ENCODE measurements around the gene MX2.

Gene MX2

GRCh38 chr21:41365377-41366107 lies 3.7 kb downstream of the MX2 start:
- ATAC-seq, result no peak

- ATAC-seq, result no peak
Measured at GRCh38 chr21:41366522-41367151, 4.8 kb downstream of the MX2 start.

- no peak for ATAC-seq
Measured at GRCh38 chr21:41367301-41367944, 5.6 kb downstream of the MX2 start.

- ATAC-seq, result no peak
Measured at GRCh38 chr21:41367945-41368734, 6.3 kb downstream of the MX2 start.

- no peak for ATAC-seq
Measured at GRCh38 chr21:41368735-41369104, 6.9 kb downstream of the MX2 start.

GRCh38 chr21:41369105-41369919 lies 7.5 kb downstream of the MX2 start:
- ATAC-seq, result peak; percentile 62 to 63

- peak; percentile 28 to 40 for ATAC-seq
Measured at GRCh38 chr21:41369920-41370839, 8.4 kb downstream of the MX2 start.

- ATAC-seq, result no peak
Measured at GRCh38 chr21:41370840-41371684, 9.2 kb downstream of the MX2 start.

- ATAC-seq, result no peak
Measured at GRCh38 chr21:41371685-41372030, 9.8 kb downstream of the MX2 start.

- no peak for ATAC-seq
Measured at GRCh38 chr21:41373253-41373652, 11.4 kb downstream of the MX2 start.

GRCh38 chr21:41373763-41374162 lies 11.9 kb downstream of the MX2 start:
- ATAC-seq, result no peak

- ATAC-seq, result no peak
Measured at GRCh38 chr21:41374177-41374712, 12.4 kb downstream of the MX2 start.

- ATAC-seq, result peak in 1 of 2 donors; percentile 56
Measured at GRCh38 chr21:41374867-41375533, 13.2 kb downstream of the MX2 start.

GRCh38 chr21:41375875-41376274 lies 14.0 kb downstream of the MX2 start:
- no peak for ATAC-seq

GRCh38 chr21:41377715-41378114 lies 15.9 kb downstream of the MX2 start:
- ATAC-seq, result no peak

- no peak for ATAC-seq
Measured at GRCh38 chr21:41378849-41379248, 17.0 kb downstream of the MX2 start.

GRCh38 chr21:41379901-41380300 lies 18.1 kb downstream of the MX2 start:
- no peak for ATAC-seq

- no peak for ATAC-seq
Measured at GRCh38 chr21:41381731-41382130, 19.9 kb downstream of the MX2 start.

GRCh38 chr21:41387042-41387819 lies 25.4 kb downstream of the MX2 start:
- no peak for ATAC-seq
